Measurements from ENCODE around the gene ILRUN. TPM values are rescaled to one million over a fixed set of nuclear protein-coding genes. Genes with fewer than 3 reads are reported as not detected.

The ILRUN gene
- total and polyA plus RNA-seq, 2 experiments from 2014 or later, result 17.6 to 80.1 TPM

- TF ChIP-seq CREB1 (CRISPR knock-in tag; IDR thresholded peaks at IDR 0.05; ENCODE audit: low read depth), result no peak
- no peak for TF ChIP-seq ZNF114 (CRISPR knock-in tag; IDR thresholded peaks at IDR 0.05)
- TF ChIP-seq EZH2 (IDR thresholded peaks at IDR 0.05; ENCODE audit: low read depth, unreplicated experiment), result no peak
- no peak for TF ChIP-seq JUNB (IDR thresholded peaks at IDR 0.05; ENCODE audit: unreplicated experiment)
- TF ChIP-seq EZH2phosphoT487 (IDR thresholded peaks at IDR 0.05; ENCODE audit: unreplicated experiment), result no peak
- no peak for TF ChIP-seq ZNF331 (CRISPR knock-in tag; IDR thresholded peaks at IDR 0.05; ENCODE audit: low read depth)
- no peak for TF ChIP-seq STAT1 (IDR thresholded peaks at IDR 0.05; ENCODE audit: unreplicated experiment)
Observed at GRCh38 chr6:34663831-34664255, 32.7 kb downstream of the ILRUN start (continued).

GRCh38 chr6:34663371-34663770, 33.2 kb downstream of the ILRUN start:
- peaks cover 96% of the 10 kb centered on the region for H3K79me2 ChIP-seq (replicated peaks; ENCODE audit: insufficient read depth)
- no peaks in the 10 kb centered on the region for H3F3A ChIP-seq (replicated peaks; ENCODE audit: low read depth)
- H3K9me2 ChIP-seq (ENCODE audit: insufficient read depth), result no peaks in the 10 kb centered on the region
- no peak for DNase-seq (ENCODE audit: low spot score)
- H4K20me1 ChIP-seq (replicated peaks; ENCODE audit: insufficient read depth), result peaks cover 10% of the 10 kb centered on the region
- H3K27me3 ChIP-seq (ENCODE audit: insufficient read depth), result no peaks in the 10 kb centered on the region
- H2AFZ ChIP-seq, result no peak overlapping the region
- no peak for ATAC-seq
- H3K36me3 ChIP-seq (ENCODE audit: insufficient read depth), result no peaks in the 10 kb centered on the region
- no peak overlapping the region for H3K27ac ChIP-seq (ENCODE audit: low read depth)
- no peak overlapping the region for H3K4me3 ChIP-seq
- Mint-ChIP-seq H3K27ac (peak overlapping the region; percentile 84; the same call in 1 of the 2 replicates), H3K4me1 (peaks cover 24% of the 10 kb centered on the region; the same call in 2 of the 3 replicates), H3K36me3 (ENCODE audit: low read depth) (no peaks in the 10 kb centered on the region), H3K9me3 (no peaks in the 10 kb centered on the region), H3K27me3 (ENCODE audit: insufficient read depth, low read depth, poor library complexity) (no peaks in the 10 kb centered on the region), H3K4me3 (no peak overlapping the region)
- H3K4me1 ChIP-seq (ENCODE audit: insufficient read depth), result peaks cover 27% of the 10 kb centered on the region
- H3K4me2 ChIP-seq, result no peak overlapping the region
- no peak for TF ChIP-seq ETS1 (IDR thresholded peaks at IDR 0.05)
- TF ChIP-seq STAT1 (IDR thresholded peaks at IDR 0.05; ENCODE audit: unreplicated experiment), result no peak
- TF ChIP-seq EZH2phosphoT487 (IDR thresholded peaks at IDR 0.05; ENCODE audit: unreplicated experiment), result no peak
- TF ChIP-seq POLR2AphosphoS5 (IDR thresholded peaks at IDR 0.05; ENCODE audit: low read depth), result no peak
- TF ChIP-seq ZNF331 (CRISPR knock-in tag; IDR thresholded peaks at IDR 0.05; ENCODE audit: low read depth), result no peak
- TF ChIP-seq JUNB (IDR thresholded peaks at IDR 0.05; ENCODE audit: unreplicated experiment), result no peak
- no peak for TF ChIP-seq ZNF462 (CRISPR knock-in tag; IDR thresholded peaks at IDR 0.05)
- no peak for TF ChIP-seq ZNF114 (CRISPR knock-in tag; IDR thresholded peaks at IDR 0.05)
- no peak for TF ChIP-seq NANOG (IDR thresholded peaks at IDR 0.05; ENCODE audit: borderline replicate concordance)
- no peak for TF ChIP-seq CREB1 (CRISPR knock-in tag; IDR thresholded peaks at IDR 0.05; ENCODE audit: low read depth)
- TF ChIP-seq CTCF (conservative IDR thresholded peaks at IDR 0.05; ENCODE audit: low read depth in 2 of 2), result no peak
- no peak for TF ChIP-seq EZH2 (IDR thresholded peaks at IDR 0.05; ENCODE audit: low read depth, unreplicated experiment)

Measured in GM23338 (cell line).